Keratinocyte (primary cell): ENCODE data around the gene ATP7B. TPM values are rescaled to one million over a fixed set of nuclear protein-coding genes. Genes with fewer than 3 reads are reported as not detected.

ENCODE experiments used
- DNase-seq: peaks from one replicate; pipeline ENCODE4 v3.0.0-alpha.2; 2011; ENCODE audit warnings: low read depth, missing footprints, low spot score
- FAIRE-seq: peaks from 2 replicates; lab custom pipeline; 2011; peaks lifted over from hg19 to GRCh38; lab: Jason Lieb, UNC
- H2AFZ ChIP-seq: 2 replicates; pipeline ENCODE4 v1.6.0; 2012; ENCODE audit warnings: low read length, control low read depth, inconsistent platforms; ENCODE audit not compliant: control insufficient read depth
- H3K27ac ChIP-seq: 2 replicates; pipeline ENCODE4 v1.5.1; 2011; ENCODE audit warnings: low read length; ENCODE audit not compliant: control insufficient read depth, insufficient read depth
- H3K27me3 ChIP-seq: 3 replicates; pipeline ENCODE4 v1.6.0; 2011; ENCODE audit warnings: low read length; ENCODE audit not compliant: control insufficient read depth, insufficient read depth; ENCODE audit errors: extremely low read depth
- H3K36me3 ChIP-seq, 2 experiments: 2 replicates in 1 of 2; 3 replicates in 1 of 2; pipeline ENCODE4 v1.5.1; 2011; ENCODE audit warnings: low read length in 2 of 2, mild to moderate bottlenecking in 1 of 2; ENCODE audit not compliant: control insufficient read depth in 2 of 2, insufficient read depth in 2 of 2; ENCODE audit errors: extremely low read depth in 1 of 2
- H3K4me1 ChIP-seq: 3 replicates; pipeline ENCODE4 v1.5.1; 2011; ENCODE audit warnings: low read length; ENCODE audit not compliant: control insufficient read depth, insufficient read depth; ENCODE audit errors: extremely low read depth
- H3K4me2 ChIP-seq: 3 replicates; pipeline ENCODE4 v1.6.0; 2011; ENCODE audit warnings: low read depth, low read length; ENCODE audit not compliant: control insufficient read depth, insufficient read depth; ENCODE audit errors: extremely low read depth
- H3K4me3 ChIP-seq, 3 experiments: fragments of 200-600 bp in 1 of 3; sonication (generic) in 1 of 3; 2 replicates in 2 of 3; 3 replicates in 1 of 3; pipeline ENCODE4 v1.5.1; 2011 to 2016; ENCODE audit warnings: low read length in 3 of 3, mild to moderate bottlenecking in 3 of 3, control low read depth in 2 of 3, inconsistent platforms in 1 of 3, low read depth in 1 of 3, mixed read lengths in 1 of 3, mixed run types in 1 of 3, moderate library complexity in 1 of 3; ENCODE audit not compliant: control insufficient read depth in 2 of 3, insufficient read depth in 2 of 3; ENCODE audit errors: extremely low read depth in 1 of 3
- H3K79me2 ChIP-seq: 2 replicates; pipeline ENCODE4 v1.6.0; 2012; ENCODE audit warnings: low read length; ENCODE audit not compliant: control insufficient read depth, insufficient read depth
- H3K9ac ChIP-seq: 3 replicates; pipeline ENCODE4 v1.6.0; 2011; ENCODE audit warnings: low read length; ENCODE audit not compliant: control insufficient read depth, insufficient read depth; ENCODE audit errors: extremely low read depth
- H3K9me1 ChIP-seq: 3 replicates; pipeline ENCODE4 v1.6.0; 2011; ENCODE audit warnings: low read length; ENCODE audit not compliant: control insufficient read depth, insufficient read depth; ENCODE audit errors: extremely low read depth
- H3K9me3 ChIP-seq: 2 replicates; pipeline ENCODE4 v1.5.1; 2012; ENCODE audit warnings: low read depth, low read length; ENCODE audit not compliant: control insufficient read depth
- H4K20me1 ChIP-seq: 3 replicates; pipeline ENCODE4 v1.6.0; 2011; ENCODE audit warnings: low read length; ENCODE audit not compliant: control insufficient read depth, insufficient read depth; ENCODE audit errors: extremely low read depth
- EZH2 ChIP-seq: IDR thresholded peaks from one replicate; pipeline ENCODE4 v1.6.1; 2012; ENCODE audit warnings: inconsistent platforms, mild to moderate bottlenecking, low read length, moderate library complexity
- dilution Hi-C: fragments of 300-500 bp; cut with MboI; formaldehyde crosslinking; loops from one replicate; pipeline ENCODE4 v1.7.0; 2020; ENCODE audit warnings: low sequenced_read_pairs; ENCODE audit not compliant: extremely low pct_ligation_motif_present
- polyA plus RNA-seq, 5 experiments: library from polyadenylated mRNA; depleted of rRNA in 3 of 5; stranded (reverse) in 3 of 5; stranded (forward) in 1 of 5; unstranded in 1 of 5; fragments of >200 nt; gene quantifications; 1 replicate in 1 of 5; 2 replicates in 3 of 5; 3 replicates in 1 of 5; pipeline versions ENCODE4 v1.2.1 to v1.2.3, GENCODE V29; 2011 to 2012; ENCODE audit warnings: missing spikeins in 2 of 5, low read depth in 1 of 5, low replicate concordance in 1 of 5
- TF ChIP-seq, protein P1 (sequence below), 3 experiments: IDR thresholded peaks in 1 of 3; conservative IDR thresholded peaks in 1 of 3; optimal IDR thresholded peaks in 1 of 3; 2 replicates in 2 of 3; 3 replicates in 1 of 3; pipeline versions ENCODE3 to v1.5.1; 2011; ENCODE audit warnings: low read length in 3 of 3, mild to moderate bottlenecking in 3 of 3, moderate library complexity in 2 of 3, control low read depth in 1 of 3, inconsistent platforms in 1 of 3; ENCODE audit not compliant: insufficient read depth in 2 of 3; ENCODE audit errors: extremely low read depth in 1 of 3

ATP7B gene
- polyA plus RNA-seq, 1 donor (not counting 4 experiments of a cell fraction or from before 2014, with no cell fraction given) = 5.2 TPM

DNA sequence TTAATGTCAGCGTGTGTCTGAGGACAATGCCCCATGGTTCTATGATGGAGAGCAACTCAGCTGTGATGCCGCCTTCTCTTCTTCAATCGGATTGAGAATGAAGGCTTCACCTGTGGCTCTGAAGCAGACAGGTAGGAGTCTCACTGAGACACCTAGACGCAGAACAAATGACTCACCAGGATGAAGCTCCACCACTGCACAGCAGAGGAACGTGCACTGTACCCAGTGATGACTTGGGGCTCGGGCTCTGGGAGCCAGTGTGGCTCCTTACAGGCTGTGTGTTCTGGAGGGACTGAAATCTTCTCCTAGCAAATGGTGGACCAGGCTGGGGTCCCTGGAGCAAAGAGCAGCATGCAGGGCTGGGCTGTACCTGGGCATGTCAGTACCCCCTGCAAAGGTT lies 105.5 kb downstream of the ATP7B start:
- H3K79me2 ChIP-seq = no peaks in the 10 kb centered on the region
- no peak overlapping the region for H2AFZ ChIP-seq
- dilution Hi-C loops = no loop called here
- no peaks in the 10 kb centered on the region for H3K36me3 ChIP-seq
- H3K4me3 ChIP-seq = no peak overlapping the region
- FAIRE-seq (no peak), DNase-seq (no peak)
- no peak for TF ChIP-seq EZH2
- TF ChIP-seq, protein P1, sequence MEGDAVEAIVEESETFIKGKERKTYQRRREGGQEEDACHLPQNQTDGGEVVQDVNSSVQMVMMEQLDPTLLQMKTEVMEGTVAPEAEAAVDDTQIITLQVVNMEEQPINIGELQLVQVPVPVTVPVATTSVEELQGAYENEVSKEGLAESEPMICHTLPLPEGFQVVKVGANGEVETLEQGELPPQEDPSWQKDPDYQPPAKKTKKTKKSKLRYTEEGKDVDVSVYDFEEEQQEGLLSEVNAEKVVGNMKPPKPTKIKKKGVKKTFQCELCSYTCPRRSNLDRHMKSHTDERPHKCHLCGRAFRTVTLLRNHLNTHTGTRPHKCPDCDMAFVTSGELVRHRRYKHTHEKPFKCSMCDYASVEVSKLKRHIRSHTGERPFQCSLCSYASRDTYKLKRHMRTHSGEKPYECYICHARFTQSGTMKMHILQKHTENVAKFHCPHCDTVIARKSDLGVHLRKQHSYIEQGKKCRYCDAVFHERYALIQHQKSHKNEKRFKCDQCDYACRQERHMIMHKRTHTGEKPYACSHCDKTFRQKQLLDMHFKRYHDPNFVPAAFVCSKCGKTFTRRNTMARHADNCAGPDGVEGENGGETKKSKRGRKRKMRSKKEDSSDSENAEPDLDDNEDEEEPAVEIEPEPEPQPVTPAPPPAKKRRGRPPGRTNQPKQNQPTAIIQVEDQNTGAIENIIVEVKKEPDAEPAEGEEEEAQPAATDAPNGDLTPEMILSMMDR (optimal IDR thresholded peaks at IDR 0.05 in 1 of 3, IDR thresholded peaks at IDR 0.05 in 1 of 3, conservative IDR thresholded peaks at IDR 0.05 in 1 of 3; ENCODE audit: extremely low read depth in 1 of 3, insufficient read depth in 2 of 3, low read length in 3 of 3) = no peak
- H3K9ac ChIP-seq = no peak overlapping the region
- no peak overlapping the region for H3K4me2 ChIP-seq
- H3K27me3 ChIP-seq = no peaks in the 10 kb centered on the region
- H3K27ac ChIP-seq = no peak overlapping the region
- H3K9me1 ChIP-seq = no peaks in the 10 kb centered on the region
- no peaks in the 10 kb centered on the region for H3K9me3 ChIP-seq
- no peaks in the 10 kb centered on the region for H4K20me1 ChIP-seq
- no peaks in the 10 kb centered on the region for H3K4me1 ChIP-seq

DNA sequence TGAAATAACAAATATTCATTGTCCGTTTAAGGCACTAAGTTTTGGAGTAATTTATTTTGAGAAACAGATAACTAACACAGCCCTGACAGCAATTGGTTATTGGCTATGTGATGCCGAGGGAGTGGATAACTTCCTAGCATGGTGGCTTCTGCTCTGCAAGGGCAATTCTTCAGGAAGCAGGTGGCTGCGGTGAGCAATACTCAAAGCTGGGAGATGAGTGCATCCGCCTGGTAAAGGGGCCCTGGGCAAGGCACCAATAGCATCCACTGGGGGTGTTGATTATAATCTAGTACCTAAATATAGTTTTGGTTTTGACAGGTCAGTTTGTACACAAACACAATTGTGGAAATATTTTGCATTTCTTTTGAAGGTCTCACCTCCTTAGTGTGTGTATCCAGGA lies 108.5 kb downstream of the ATP7B start:
- Histone ChIP-seq H3K36me3 (no peaks in the 10 kb centered on the region), H3K4me1 (no peaks in the 10 kb centered on the region), H3K4me3 (no peak overlapping the region), H2AFZ (no peak overlapping the region), H3K27ac (no peak overlapping the region), H3K79me2 (no peaks in the 10 kb centered on the region), H3K9me3 (no peaks in the 10 kb centered on the region), H3K4me2 (no peak overlapping the region), H4K20me1 (no peaks in the 10 kb centered on the region), H3K27me3 (no peaks in the 10 kb centered on the region), H3K9me1 (no peaks in the 10 kb centered on the region), H3K9ac (no peak overlapping the region)
- FAIRE-seq (no peak), DNase-seq (no peak)
- dilution Hi-C loops = no loop called here
- TF ChIP-seq, protein P1 (optimal IDR thresholded peaks at IDR 0.05 in 1 of 3, IDR thresholded peaks at IDR 0.05 in 1 of 3, conservative IDR thresholded peaks at IDR 0.05 in 1 of 3; ENCODE audit: extremely low read depth in 1 of 3, insufficient read depth in 2 of 3, low read length in 3 of 3) = no peak
- TF ChIP-seq EZH2 = no peak
